Measurements from ENCODE around the gene PTAR1.
"Not testable (repeated sequence)": the region's sequence is repeated elsewhere in the genome, so short reads cannot be mapped to it uniquely, and the experiment has no call there.

The PTAR1 gene

DNA sequence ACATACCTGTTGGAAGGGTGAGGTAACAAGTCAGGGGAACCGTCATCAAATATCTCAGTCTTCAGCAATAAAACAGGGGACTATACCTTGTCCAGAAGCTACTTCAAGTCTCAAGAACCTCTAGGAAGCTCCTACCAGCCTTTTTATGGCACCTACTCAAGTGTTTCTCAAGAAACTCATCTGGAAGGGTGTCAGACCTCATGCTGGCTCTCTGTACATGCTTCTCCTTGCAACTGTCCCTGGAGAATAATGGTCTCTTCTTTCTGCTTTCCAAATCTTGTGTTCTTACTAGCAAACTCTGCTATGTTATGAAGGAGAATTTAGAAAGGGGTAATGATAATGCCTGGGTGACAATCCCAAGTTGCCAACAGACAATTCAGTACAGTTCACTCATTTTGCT is 8.3 kb upstream of the PTAR1 start:
- no peak for DNase-seq
- TF ChIP-seq POLR2A (IDR thresholded peaks at IDR 0.05; ENCODE audit: low read length) (no peak), GATA1 (IDR thresholded peaks at IDR 0.05; ENCODE audit: low read depth, low read length) (no peak)

DNA sequence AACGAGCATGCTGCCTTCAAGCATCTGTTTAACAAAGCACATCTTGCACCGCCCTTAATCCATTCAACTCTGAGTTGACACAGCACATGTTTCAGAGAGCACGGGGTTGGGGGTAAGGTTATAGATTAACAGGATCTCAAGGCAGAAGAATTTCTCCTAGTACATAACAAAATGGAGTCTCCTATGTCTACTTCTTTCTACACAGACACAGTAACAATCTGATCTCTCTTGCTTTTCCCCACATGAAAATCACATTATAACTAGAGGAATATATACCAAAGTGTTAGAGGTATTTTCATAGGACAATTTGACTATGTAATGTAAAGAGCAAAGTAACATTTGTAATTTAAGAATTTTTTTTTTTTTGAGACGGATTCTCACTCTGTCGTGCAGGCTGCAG is 4.1 kb upstream of the PTAR1 start:
- not testable (repeated sequence) for DNase-seq

DNA sequence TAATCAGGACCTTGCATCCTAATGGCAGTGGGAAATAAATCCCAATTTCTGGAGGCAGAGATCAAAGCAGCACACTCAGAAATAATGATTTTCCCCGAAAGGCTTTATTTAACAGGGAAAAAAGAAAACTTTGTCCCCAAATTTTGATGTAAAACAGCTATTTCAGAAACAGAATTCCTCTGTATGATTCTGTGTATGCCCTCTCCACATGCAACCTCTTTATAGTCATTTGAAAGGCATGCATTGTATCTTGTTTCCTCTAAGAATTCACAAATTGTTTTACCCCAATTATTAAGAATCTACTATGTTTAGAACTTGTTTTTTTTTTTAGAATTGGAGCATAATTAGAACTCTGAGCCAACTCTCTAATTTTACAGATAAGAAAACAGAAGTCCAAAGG is 2.7 kb upstream of the PTAR1 start:
- no peak for DNase-seq
- TF ChIP-seq POLR2A (IDR thresholded peaks at IDR 0.05; ENCODE audit: low read length) (no peak), GATA1 (IDR thresholded peaks at IDR 0.05; ENCODE audit: low read depth, low read length) (no peak)

DNA sequence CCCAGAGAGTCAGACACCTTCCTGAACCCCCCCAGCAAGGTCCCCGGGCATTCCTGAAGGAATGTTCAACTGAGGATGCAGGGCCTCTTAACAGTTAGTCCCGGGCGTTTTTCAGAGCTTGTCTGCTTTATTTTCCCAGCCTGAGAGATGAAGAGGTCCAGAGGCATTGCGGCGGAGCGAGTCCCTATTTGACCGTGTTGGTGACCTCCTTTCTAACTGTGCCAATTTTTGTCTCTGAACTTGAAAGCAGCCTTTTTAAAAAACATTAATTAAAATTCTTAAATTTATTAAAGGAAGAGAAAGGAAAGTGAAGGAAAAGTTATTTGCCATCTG is 433 bp upstream of the PTAR1 start:
- DNase-seq = no peak
- TF ChIP-seq GATA1 (IDR thresholded peaks at IDR 0.05; ENCODE audit: low read depth, low read length) = no peak
- TF ChIP-seq POLR2A (IDR thresholded peaks at IDR 0.05; ENCODE audit: low read length) = peak; percentile 38

DNA sequence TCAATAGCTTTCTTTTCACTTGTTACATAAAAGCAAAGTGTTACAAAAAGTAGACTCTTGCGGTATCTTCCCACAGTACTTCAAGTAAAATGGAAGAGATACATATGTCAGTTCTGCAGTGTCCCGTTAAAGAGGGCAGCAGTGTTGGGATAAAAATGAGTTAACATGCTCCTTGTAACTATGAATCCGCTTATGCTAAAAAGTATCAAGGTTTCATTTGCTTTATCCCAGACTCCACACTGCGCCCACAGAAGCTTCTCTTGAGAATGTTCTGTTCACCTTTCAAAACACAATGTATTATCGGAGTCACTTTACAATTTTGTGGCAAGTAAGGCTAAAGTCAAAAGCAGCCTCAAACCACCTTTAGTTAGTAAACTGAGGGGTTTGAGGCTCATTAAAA is 790 bp downstream of the PTAR1 start:
- DNase-seq = peak; percentile 60 to 77
- TF ChIP-seq GATA1 (IDR thresholded peaks at IDR 0.05; ENCODE audit: low read depth, low read length) (no peak), POLR2A (IDR thresholded peaks at IDR 0.05; ENCODE audit: low read length) (no peak)

DNA sequence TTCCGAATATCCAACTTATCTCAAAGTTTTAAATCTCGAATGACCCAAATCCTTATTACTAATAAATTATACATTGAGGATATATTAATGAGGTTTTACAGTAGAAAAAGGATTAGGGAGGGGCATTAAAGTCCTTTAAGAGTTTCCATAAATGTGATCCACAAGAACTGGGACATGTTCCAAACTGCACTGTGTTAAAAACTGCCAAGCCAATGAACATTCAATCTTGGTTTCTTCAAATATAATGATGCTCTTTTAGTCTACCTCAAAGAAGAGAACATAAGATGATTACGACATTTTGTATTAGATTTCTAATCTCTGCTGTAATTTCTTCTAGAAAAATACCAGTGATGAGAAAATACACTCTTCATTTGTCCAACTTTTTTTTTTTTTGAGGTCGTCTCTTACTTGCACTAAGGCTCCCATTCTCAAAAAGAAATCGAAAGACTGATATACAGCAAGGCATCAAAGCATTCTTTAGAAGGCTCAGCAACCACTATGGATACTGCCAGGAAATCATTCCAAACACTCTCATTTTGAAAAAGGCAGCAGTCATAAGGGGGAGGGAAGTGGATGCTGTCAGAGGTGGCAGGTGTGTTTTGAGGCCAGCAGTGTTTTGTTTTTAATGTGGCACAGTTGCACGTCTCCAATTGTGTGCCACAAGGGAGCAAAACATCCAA is 1.7 kb downstream of the PTAR1 start:
- peak; percentile 21 to 47 for DNase-seq
- no peak for TF ChIP-seq POLR2A (IDR thresholded peaks at IDR 0.05; ENCODE audit: low read length)
- TF ChIP-seq GATA1 (IDR thresholded peaks at IDR 0.05; ENCODE audit: low read depth, low read length) = no peak

DNA sequence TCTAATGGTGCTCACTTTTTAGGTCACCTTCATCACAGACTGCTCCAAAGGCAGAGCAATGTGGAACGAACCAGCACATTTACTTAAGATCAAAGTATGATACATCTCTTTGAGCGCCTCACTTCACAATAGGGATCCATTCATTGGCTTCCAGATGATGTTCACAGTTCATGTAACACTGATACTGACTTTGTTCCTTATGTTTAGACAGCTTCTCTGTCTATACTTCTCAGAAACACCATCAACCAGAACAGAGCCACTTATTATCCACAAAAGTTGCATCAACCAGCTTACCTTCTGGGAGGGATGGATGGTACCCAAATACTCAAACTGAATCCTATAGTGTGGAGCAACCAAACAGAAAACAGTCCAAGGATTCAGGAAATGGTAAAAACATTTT is 4.6 kb downstream of the PTAR1 start:
- TF ChIP-seq POLR2A (IDR thresholded peaks at IDR 0.05; ENCODE audit: low read length) (no peak), GATA1 (IDR thresholded peaks at IDR 0.05; ENCODE audit: low read depth, low read length) (no peak)
- no peak for DNase-seq

DNA sequence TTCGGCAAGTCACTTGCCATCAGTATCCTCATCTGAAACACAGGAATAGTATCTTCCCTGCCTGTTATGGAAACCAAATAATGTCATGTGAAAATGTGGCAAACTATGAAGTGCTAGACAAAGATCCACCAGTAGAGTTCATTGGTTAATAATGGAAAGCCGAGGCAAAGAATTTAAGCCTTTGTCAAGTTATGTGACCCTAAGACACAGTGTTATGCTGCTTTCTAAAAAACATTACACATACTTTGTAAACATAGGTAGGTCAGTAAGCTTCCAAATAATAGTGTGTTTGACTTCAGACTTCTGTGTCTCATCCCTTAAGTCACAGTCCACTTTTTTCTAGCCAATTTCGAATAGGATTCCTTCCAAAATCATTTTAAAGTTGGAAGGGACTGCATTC is 6.0 kb downstream of the PTAR1 start:
- DNase-seq = no peak
- TF ChIP-seq POLR2A (IDR thresholded peaks at IDR 0.05; ENCODE audit: low read length) (no peak), GATA1 (IDR thresholded peaks at IDR 0.05; ENCODE audit: low read depth, low read length) (no peak)

DNA sequence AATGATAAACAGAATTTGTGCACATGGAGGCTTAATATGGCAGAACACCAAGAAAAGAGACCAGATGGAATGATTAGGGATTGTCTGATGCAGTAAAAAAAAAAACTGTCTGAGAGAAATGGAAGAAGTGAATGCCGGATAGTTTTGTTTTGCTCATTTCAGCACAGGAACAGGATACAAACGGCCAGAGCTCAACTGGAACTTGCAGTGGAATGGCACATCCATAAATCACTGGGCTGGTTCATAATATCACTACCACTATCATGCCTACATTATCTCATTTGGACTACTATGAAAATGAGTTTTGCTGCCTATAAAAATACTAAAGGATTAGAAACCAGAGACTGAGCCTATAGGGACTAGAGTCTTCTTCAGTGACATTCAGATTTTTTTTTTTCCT is 9.7 kb downstream of the PTAR1 start:
- DNase-seq = no peak
- TF ChIP-seq GATA1 (IDR thresholded peaks at IDR 0.05; ENCODE audit: low read depth, low read length) = no peak
- TF ChIP-seq POLR2A (IDR thresholded peaks at IDR 0.05; ENCODE audit: low read length) = no peak

DNA sequence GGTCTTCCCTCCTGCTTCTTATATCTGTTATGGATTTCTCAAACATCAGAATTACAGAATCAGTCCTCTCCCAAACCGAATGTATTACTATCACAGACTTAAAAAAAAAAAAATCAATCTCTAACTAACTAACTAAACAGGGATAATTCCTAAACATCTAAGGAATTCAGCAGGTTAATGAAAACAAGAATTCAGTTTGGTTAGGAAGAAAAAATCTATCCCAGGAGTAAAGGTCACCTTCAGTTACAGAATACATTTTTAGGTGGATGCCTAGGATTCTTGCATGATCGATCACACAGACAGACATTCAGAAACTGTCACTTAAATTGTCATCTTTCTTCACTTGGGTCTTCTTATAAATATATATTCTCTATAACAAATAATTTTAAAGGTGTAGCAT is 11.5 kb downstream of the PTAR1 start:
- DNase-seq = no peak
- no peak for TF ChIP-seq GATA1 (IDR thresholded peaks at IDR 0.05; ENCODE audit: low read depth, low read length)
- no peak for TF ChIP-seq POLR2A (IDR thresholded peaks at IDR 0.05; ENCODE audit: low read length)

DNA sequence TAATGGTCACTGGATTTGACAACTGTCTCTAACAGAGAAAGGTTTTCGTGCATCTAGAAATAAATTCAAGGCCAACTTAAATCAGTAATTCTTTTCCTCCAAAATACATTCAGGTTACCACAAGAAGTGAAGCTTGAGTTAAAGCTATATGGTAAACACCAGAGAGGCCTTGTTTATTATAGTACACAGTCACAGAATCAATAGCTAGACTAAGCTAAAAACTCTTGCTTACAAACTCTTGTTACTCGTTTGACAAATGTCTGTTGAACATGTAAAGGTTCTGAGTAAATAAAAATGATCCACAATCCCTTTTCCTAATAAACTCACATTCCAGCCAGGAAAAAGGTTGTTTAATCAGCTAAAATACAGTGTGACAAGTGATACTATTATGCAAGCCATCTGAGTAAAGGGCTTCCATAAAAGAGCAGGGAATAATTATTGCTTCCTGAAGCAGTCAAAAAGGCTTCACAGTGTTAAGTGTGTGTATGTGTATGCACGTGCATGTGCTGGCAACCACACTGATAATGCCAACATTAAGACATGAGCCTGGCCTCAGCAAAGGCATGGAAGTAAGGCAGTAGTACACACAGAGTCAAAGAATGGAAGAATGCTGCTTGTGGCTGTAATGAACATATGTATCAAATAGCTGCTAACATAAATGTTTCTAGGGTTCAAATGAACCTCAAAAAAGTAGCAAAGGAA is 12.8 kb downstream of the PTAR1 start:
- no peak for DNase-seq
- TF ChIP-seq GATA1 (IDR thresholded peaks at IDR 0.05; ENCODE audit: low read depth, low read length) (no peak), POLR2A (IDR thresholded peaks at IDR 0.05; ENCODE audit: low read length) (no peak)

DNA sequence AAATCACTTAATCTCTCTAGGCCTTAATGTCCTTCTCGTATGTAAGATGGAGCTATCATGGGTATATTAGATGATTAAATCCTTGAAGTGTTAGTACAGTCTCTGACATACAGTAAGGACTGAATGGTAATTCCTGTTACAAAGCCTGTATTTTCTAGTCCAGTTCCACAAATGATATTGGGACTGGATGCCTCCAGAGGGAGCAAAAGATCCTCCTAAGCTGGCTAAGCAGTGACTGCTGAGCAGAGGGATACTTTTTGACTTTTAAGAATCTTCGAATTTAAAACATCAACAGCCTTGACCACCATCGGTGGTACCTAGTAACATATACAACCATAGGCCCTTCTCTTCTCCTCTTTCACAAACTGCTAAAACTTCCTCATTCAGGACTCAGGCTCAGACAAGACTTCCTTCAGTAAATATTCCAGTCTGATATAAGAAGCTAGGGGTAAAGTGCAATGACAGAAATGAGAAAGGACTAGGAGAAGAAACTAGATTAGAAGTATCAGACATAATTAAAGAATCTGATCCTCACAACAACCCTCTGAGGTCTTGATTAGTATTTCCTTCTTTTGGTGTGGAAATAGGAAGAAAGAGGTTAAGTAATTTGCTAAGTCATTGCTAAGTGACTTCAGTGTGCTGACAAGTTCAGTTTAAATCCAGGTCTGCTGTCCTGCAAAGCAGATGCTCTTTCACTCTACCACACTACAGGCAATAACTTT is 13.9 kb downstream of the PTAR1 start:
- no peak for TF ChIP-seq GATA1 (IDR thresholded peaks at IDR 0.05; ENCODE audit: low read depth, low read length)
- TF ChIP-seq POLR2A (IDR thresholded peaks at IDR 0.05; ENCODE audit: low read length) = no peak
- DNase-seq = peak; percentile 22 to 62

DNA sequence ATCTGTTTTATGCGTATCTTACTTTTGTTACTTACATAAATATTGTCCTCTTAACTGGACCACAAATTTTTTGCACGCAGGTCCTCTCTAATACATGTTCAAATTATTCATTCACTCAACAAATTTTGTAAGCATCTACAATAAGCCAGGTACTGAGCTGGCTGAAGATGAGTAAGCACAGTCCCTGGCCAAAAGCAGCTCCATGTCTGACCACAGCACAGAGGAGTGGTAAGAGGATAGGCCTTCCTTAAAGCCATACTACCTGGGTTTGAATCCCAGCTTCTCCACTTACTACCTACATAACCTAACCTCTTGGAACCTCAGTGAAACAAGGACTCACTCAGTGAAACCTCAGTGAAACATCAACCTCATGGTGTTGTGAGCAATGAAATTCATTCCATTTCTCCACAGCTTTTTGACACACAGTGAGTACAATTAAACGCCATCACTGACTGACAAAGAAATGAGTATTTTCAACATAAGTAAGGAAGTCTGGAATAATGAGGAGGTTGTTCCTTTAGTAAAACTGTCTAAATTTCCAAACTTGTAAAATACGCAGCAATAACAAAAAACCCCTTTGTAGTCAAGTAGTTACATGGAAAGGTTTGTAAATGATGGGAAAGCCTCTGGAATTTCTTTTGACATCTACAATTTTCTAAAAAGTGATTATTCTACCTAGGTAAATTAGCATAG is 15.0 kb downstream of the PTAR1 start:
- TF ChIP-seq POLR2A (IDR thresholded peaks at IDR 0.05; ENCODE audit: low read length) = no peak
- TF ChIP-seq GATA1 (IDR thresholded peaks at IDR 0.05; ENCODE audit: low read depth, low read length) = no peak
- DNase-seq = no peak

DNA sequence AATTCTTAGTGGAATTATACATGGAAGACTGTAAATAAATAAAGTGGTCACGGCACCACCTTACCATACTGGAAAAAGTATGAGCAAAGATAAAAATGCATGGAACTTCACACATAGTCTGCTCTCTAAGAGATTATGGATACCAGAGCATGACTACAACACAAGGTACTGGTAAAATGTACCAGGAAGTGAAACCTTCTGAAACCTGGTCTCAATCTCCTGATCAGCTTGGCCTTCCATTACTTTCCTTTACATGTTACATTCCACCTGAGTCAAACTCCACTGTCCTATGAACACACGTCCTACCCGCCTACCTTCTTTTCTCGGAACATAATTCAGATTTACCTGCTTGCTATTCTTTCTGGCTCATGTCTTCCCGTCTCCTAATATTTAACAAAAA is 15.9 kb downstream of the PTAR1 start:
- no peak for DNase-seq
- TF ChIP-seq GATA1 (IDR thresholded peaks at IDR 0.05; ENCODE audit: low read depth, low read length) (no peak), POLR2A (IDR thresholded peaks at IDR 0.05; ENCODE audit: low read length) (no peak)
